ENCODE results near the gene ARL9. TPM values are rescaled to one million over a fixed set of nuclear protein-coding genes. Genes with fewer than 3 reads are reported as not detected.

Gene ARL9
- total and polyA plus RNA-seq, 9 of the 15 experiments (the other 6 are each of a cell fraction or from before 2014, with no cell fraction given): 0.10 to 0.15 (median 0.11) TPM; not detected in 6

- TF ChIP-seq KAT8 (IDR thresholded peaks at IDR 0.05; ENCODE audit: low read depth) (no peak), ZNF444 (CRISPR knock-in tag; IDR thresholded peaks at IDR 0.05) (no peak), DPF2 (IDR thresholded peaks at IDR 0.05) (peak; percentile 28; the same call in 1 of the 2 replicates), SNIP1 (IDR thresholded peaks at IDR 0.05; ENCODE audit: low read depth) (no peak), RCOR1 (IDR thresholded peaks at IDR 0.05; ENCODE audit: borderline replicate concordance in 1 of 2, low read depth in 2 of 2, low read length in 2 of 2) (peak in 1 of 2 experiments; percentile 12; a peak in 1 of 4 replicates), FOXP4 (CRISPR knock-in tag; IDR thresholded peaks at IDR 0.05; ENCODE audit: borderline replicate concordance) (no peak), AFF4 (CRISPR knock-in tag; IDR thresholded peaks at IDR 0.05) (no peak), CHAMP1 (IDR thresholded peaks at IDR 0.05) (no peak), RNF219 (CRISPR knock-in tag; IDR thresholded peaks at IDR 0.05) (no peak), ZNF217 (CRISPR knock-in tag; IDR thresholded peaks at IDR 0.05) (no peak), MBD1 (CRISPR knock-in tag; IDR thresholded peaks at IDR 0.05) (no peak), MCM5 (IDR thresholded peaks at IDR 0.05; ENCODE audit: low read depth) (no peak), TBP (optimal IDR thresholded peaks at IDR 0.05; ENCODE audit: low read depth, low read length) (peak; percentile 80)
Observed at GRCh38 chr4:56530269-56531148, 24.9 kb downstream of the ARL9 start (continued).

Data from K562 (cell line).